HG02798 (cell line): Measurements from ENCODE around the gene CUEDC1.
"Not testable (repeated sequence)": the region's sequence is repeated elsewhere in the genome, so short reads cannot be mapped to it uniquely, and the experiment has no call there.

Experiments used
- ATAC-seq: cut with Tn5 transposase; IDR thresholded peaks from one replicate; pipeline ENCODE4 v1.9.1; 2021; ENCODE audit warnings: mild to moderate bottlenecking; ENCODE audit not compliant: unreplicated experiment, poor library complexity

Gene CUEDC1

GRCh38 chr17:57852092-57852954, 102.9 kb downstream of the CUEDC1 start:
- ATAC-seq, result no peak

GRCh38 chr17:57849874-57850754, 105.1 kb downstream of the CUEDC1 start, which contains the start of gene MRPS23:
Gene MRPS23, minus strand, starts transcription at chr17:57850044. Its CDS starts 34 bp downstream, at chr17:57850010.
- peak; percentile 97 for ATAC-seq

GRCh38 chr17:57849163-57849873, 105.9 kb downstream of the CUEDC1 start:
- ATAC-seq, result no peak

GRCh38 chr17:57846056-57846945, 108.9 kb downstream of the CUEDC1 start:
- ATAC-seq, result not testable (repeated sequence)

GRCh38 chr17:57842280-57842679, 112.9 kb downstream of the CUEDC1 start:
- ATAC-seq, result no peak

GRCh38 chr17:57839571-57839923, 115.7 kb downstream of the CUEDC1 start:
- ATAC-seq, result no peak

GRCh38 chr17:57838857-57839570, 116.2 kb downstream of the CUEDC1 start:
- ATAC-seq, result no peak

GRCh38 chr17:57838453-57838852, 116.8 kb downstream of the CUEDC1 start:
- ATAC-seq, result no peak

- no peak for ATAC-seq
Measured at GRCh38 chr17:57835333-57835900, 119.8 kb downstream of the CUEDC1 start.

GRCh38 chr17:57834146-57834741, 121.0 kb downstream of the CUEDC1 start:
- ATAC-seq, result no peak

- peak; percentile 39 for ATAC-seq
Measured at GRCh38 chr17:57833179-57833939, 121.9 kb downstream of the CUEDC1 start.

- no peak for ATAC-seq
Measured at GRCh38 chr17:57832314-57833178, 122.7 kb downstream of the CUEDC1 start.

GRCh38 chr17:57830880-57831279, 124.3 kb downstream of the CUEDC1 start:
- ATAC-seq, result no peak

GRCh38 chr17:57823469-57824401, 131.5 kb downstream of the CUEDC1 start:
- no peak for ATAC-seq

- ATAC-seq, result no peak
Measured at GRCh38 chr17:57819867-57820266, 135.3 kb downstream of the CUEDC1 start.

- ATAC-seq, result no peak
Measured at GRCh38 chr17:57819285-57819684, 135.9 kb downstream of the CUEDC1 start.
